Measurements from ENCODE around the gene WFS1. TPM values are rescaled to one million over a fixed set of nuclear protein-coding genes. Genes with fewer than 3 reads are reported as not detected.

Gene WFS1
- total RNA-seq, 6 experiments from 2014 or later, result 11.3 to 19.7 (median 15.9) TPM

DNA sequence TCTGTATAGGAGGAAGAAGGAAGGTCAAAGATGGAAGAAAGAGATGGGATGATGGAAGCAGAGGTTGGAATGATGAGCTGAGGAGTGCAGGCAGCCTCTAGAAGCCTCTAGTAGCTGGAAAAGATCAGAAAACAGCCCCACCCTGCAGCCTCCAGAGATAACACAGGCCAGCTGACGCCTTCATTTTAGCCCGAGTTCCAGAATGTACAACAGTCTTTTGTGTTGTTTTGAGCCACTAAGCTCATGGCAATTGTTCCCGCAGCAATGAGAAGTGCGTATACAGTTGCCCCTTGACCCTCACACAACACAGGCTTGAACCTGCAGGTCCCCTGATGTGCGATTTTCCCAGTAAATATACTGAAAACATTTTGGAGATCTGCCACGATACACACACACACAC lies 72.0 kb downstream of the WFS1 start:
- Histone ChIP-seq H3K27ac (no peak overlapping the region), H3K9me3 (no peaks in the 10 kb centered on the region), H3K4me1 (no peaks in the 10 kb centered on the region), H3K36me3 (no peaks in the 10 kb centered on the region), H3K27me3 (no peaks in the 10 kb centered on the region), H3K4me3 (no peak overlapping the region)
- 63% methylated on average over 2 of the region's 6 CpGs for WGBS (ENCODE audit: insufficient coverage, low coverage, low lambda C conversion rate, missing lambda C conversion rate)
- TF ChIP-seq, protein P1, sequence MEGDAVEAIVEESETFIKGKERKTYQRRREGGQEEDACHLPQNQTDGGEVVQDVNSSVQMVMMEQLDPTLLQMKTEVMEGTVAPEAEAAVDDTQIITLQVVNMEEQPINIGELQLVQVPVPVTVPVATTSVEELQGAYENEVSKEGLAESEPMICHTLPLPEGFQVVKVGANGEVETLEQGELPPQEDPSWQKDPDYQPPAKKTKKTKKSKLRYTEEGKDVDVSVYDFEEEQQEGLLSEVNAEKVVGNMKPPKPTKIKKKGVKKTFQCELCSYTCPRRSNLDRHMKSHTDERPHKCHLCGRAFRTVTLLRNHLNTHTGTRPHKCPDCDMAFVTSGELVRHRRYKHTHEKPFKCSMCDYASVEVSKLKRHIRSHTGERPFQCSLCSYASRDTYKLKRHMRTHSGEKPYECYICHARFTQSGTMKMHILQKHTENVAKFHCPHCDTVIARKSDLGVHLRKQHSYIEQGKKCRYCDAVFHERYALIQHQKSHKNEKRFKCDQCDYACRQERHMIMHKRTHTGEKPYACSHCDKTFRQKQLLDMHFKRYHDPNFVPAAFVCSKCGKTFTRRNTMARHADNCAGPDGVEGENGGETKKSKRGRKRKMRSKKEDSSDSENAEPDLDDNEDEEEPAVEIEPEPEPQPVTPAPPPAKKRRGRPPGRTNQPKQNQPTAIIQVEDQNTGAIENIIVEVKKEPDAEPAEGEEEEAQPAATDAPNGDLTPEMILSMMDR (IDR thresholded peaks at IDR 0.05), result no peak
- no peak for TF ChIP-seq POLR2A (IDR thresholded peaks at IDR 0.05)
- intact Hi-C loops (cut with DNase I), result loop anchor here in 1 of 2 donors (10.0 kb wide), 1 partner anchor 203 kb away; no protein-coding TSS in a partner anchor
- peak in 1 of 3 donors; percentile 5 for DNase-seq
- peak in 1 of 4 donors; percentile 4 for ATAC-seq

- Histone ChIP-seq H3K27ac (no peak overlapping the region), H3K4me3 (no peak overlapping the region), H3K27me3 (no peaks in the 10 kb centered on the region), H3K36me3 (no peaks in the 10 kb centered on the region), H3K9me3 (no peaks in the 10 kb centered on the region), H3K4me1 (no peaks in the 10 kb centered on the region)
- TF ChIP-seq, protein P1 (IDR thresholded peaks at IDR 0.05), result no peak
- no peak for TF ChIP-seq POLR2A (IDR thresholded peaks at IDR 0.05)
- 55% methylated on average over 21 of the region's 23 CpGs for WGBS (ENCODE audit: insufficient coverage, low coverage, low lambda C conversion rate, missing lambda C conversion rate)
- peak in 1 of 3 donors; percentile 43 for DNase-seq
- peak in 1 of 4 donors; percentile 57 for ATAC-seq
- intact Hi-C loops (cut with DNase I), result loop anchor here in 1 of 2 donors (10.0 kb wide), 1 partner anchor 202 kb away; no protein-coding TSS in a partner anchor
These were observed 73.1 kb downstream of the WFS1 start for GRCh38 chr4:6342530-6343293.

DNA sequence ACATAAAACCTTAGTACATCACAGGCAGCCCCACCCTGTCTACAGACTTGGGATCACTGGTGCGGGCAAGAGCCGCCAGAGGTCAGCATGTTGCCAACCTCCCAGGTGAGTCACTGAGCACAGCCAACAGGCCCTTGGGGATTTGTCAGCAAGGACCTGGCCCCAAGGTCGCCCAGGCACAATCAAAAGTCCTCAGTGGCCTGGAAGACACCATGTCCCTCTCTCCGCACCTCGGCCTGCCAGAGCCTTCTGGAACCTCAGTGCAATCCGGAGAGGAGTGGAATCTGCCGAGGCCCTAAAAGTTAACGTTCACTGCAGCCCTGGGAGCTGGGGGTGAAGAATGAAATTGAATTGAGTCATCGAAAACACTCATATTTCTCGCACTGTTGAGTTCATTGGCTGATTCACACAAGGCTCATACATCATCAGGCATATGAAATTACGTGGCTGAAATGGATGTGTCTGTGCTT lies 74.3 kb downstream of the WFS1 start:
- no peak overlapping the region for H3K27ac ChIP-seq
- H3K9me3 ChIP-seq, result no peaks in the 10 kb centered on the region
- DNase-seq, result peak in 1 of 3 donors; percentile 45
- WGBS (ENCODE audit: insufficient coverage, low coverage, low lambda C conversion rate, missing lambda C conversion rate), result 66% methylated on average over 7 of the region's 11 CpGs
- no peaks in the 10 kb centered on the region for H3K4me1 ChIP-seq
- no peaks in the 10 kb centered on the region for H3K27me3 ChIP-seq
- no peak overlapping the region for H3K4me3 ChIP-seq
- peak in 3 of 4 donors; percentile 19 to 78 (median 52) for ATAC-seq
- no peaks in the 10 kb centered on the region for H3K36me3 ChIP-seq
- intact Hi-C loops (cut with DNase I), result loop anchor here in 1 of 2 donors (10.0 kb wide), 1 partner anchor 201 kb away; no protein-coding TSS in a partner anchor
- TF ChIP-seq, protein P1 (IDR thresholded peaks at IDR 0.05), result no peak
- no peak for TF ChIP-seq POLR2A (IDR thresholded peaks at IDR 0.05)

GRCh38 chr4:6345096-6345830 lies 75.6 kb downstream of the WFS1 start:
- no peak overlapping the region for H3K4me3 ChIP-seq
- H3K27ac ChIP-seq, result no peak overlapping the region
- H3K9me3 ChIP-seq, result no peaks in the 10 kb centered on the region
- DNase-seq, result peak in 1 of 3 donors; percentile 37
- no peaks in the 10 kb centered on the region for H3K4me1 ChIP-seq
- intact Hi-C loops (cut with DNase I), result loop anchor here in 1 of 2 donors (10.0 kb wide), 1 partner anchor 200 kb away; no protein-coding TSS in a partner anchor
- ATAC-seq, result no peak
- no peaks in the 10 kb centered on the region for H3K27me3 ChIP-seq
- WGBS (ENCODE audit: insufficient coverage, low coverage, low lambda C conversion rate, missing lambda C conversion rate), result 58% methylated on average over 18 of the region's 27 CpGs
- no peak for TF ChIP-seq POLR2A (IDR thresholded peaks at IDR 0.05)
- TF ChIP-seq, protein P1 (IDR thresholded peaks at IDR 0.05), result no peak
- H3K36me3 ChIP-seq, result no peaks in the 10 kb centered on the region

Data from right lobe of liver (tissue), 6 donors.